Neural cell (in vitro differentiated cells): ENCODE results near the gene ERFL.

ENCODE experiments used
- CTCF ChIP-seq: fragments of 450-650 bp; IDR thresholded peaks from 2 replicates; pipeline ENCODE4 v1.5.1; 2014; ENCODE audit warnings: antibody characterized with exemption, mild to moderate bottlenecking, moderate library complexity; ENCODE audit not compliant: poor library complexity, severe bottlenecking
- POLR2AphosphoS5 ChIP-seq: IDR thresholded peaks from 2 replicates; pipeline ENCODE4 v1.6.1; 2012
- RAD21 ChIP-seq: fragments of 450-650 bp; conservative IDR thresholded peaks from 2 replicates; pipeline ENCODE4 v1.6.1; 2014; ENCODE audit warnings: antibody characterized with exemption, mild to moderate bottlenecking, moderate library complexity

GRCh38 chr19:41971363-41971762 lies 43.1 kb upstream of the ERFL start:
- TF ChIP-seq POLR2AphosphoS5 (no peak), CTCF (no peak), RAD21 (no peak)
